Measurements from ENCODE around the gene CLEC16A.

DNA sequence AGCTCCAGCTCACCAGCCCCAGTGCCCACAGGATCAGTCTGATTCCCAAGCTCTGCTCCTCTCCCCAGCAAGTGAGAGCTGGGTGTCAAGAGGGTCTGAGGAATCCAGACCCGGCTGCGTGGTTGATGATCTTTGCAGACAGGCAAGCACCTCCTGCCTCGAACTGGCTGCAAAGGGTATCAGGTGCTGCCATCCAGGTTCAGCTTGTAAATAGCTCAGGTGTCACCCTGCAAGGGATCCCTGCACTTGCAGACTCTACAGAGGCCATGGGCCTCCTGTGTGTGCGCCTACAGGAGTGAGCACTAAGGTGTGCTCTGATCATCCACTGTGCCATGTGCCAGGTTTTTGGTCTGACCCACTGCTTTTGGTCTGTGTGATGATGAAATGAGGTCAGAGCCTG is 18.3 kb upstream of the CLEC16A start:
- TF ChIP-seq PAX5 (IDR thresholded peaks at IDR 0.05; ENCODE audit: insufficient read depth, low read length, severe bottlenecking): no peak
- TF ChIP-seq TAF1 (IDR thresholded peaks at IDR 0.05; ENCODE audit: low read depth, low read length): no peak
- no peak for TF ChIP-seq POLR2AphosphoS5 (IDR thresholded peaks at IDR 0.05; ENCODE audit: low read depth, low read length)
- peak; percentile 55 for TF ChIP-seq POLR2A (IDR thresholded peaks at IDR 0.05; ENCODE audit: low read depth, low read length)
- TF ChIP-seq POU2F2 (IDR thresholded peaks at IDR 0.05; ENCODE audit: low read depth, low read length): no peak
- no peak for TF ChIP-seq SPI1 (IDR thresholded peaks at IDR 0.05; ENCODE audit: low read depth, low read length)

Data from GM12891 (cell line).